HG03571 (cell line): ENCODE results near the gene HCFC1.

Experiments
- ATAC-seq: cut with Tn5 transposase; IDR thresholded peaks from one replicate; pipeline ENCODE4 v1.9.1; 2021; ENCODE audit not compliant: unreplicated experiment

HCFC1 gene

DNA sequence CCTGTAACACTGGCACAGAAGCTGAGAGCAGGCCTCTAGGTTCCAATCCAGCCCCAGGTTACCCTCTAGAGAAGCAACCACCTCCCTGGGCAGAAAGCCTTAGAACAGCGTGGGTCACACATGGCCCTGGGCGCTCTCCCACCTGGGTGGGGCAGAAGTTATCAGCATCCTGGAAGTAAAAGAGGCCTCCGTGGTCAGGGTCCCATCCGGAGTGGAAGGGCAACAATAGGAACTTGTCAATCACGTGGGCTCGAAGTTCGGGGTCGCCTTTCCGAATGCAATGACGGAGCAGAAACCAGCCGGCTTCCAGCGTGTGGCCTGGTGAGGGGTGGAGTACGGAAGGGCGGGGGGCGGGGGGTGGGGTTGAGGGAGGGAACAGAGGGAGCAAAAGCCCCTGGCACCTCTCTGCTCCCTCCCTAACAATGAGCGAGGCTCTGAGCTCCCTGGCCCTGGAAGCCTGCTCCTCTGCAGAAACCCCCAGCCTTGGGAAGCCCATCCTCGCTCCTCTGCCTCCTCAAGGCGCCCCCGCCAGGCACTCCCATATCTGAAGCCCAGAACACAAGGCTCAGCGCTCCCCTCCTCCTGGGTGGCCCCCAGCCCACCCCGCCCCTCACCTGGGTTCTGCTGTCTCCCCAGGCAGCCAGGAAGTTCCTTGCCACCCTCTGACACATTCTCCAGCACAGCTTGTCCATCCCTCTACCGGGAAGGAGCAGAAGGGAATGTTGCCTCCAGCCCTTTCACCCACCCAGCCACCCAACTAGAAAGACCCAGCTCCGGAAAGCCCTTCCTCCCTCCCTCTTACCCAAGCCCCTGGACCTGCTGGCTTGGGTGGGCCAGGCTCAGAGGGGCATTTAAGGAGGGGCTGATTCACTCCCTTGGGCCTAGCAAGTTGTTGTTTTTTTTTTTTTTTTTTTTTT is 30.0 kb downstream of the HCFC1 start:
- ATAC-seq = no peak

- no peak for ATAC-seq
Observed at GRCh38 chrX:153939573-153939972, 32.0 kb downstream of the HCFC1 start.

DNA sequence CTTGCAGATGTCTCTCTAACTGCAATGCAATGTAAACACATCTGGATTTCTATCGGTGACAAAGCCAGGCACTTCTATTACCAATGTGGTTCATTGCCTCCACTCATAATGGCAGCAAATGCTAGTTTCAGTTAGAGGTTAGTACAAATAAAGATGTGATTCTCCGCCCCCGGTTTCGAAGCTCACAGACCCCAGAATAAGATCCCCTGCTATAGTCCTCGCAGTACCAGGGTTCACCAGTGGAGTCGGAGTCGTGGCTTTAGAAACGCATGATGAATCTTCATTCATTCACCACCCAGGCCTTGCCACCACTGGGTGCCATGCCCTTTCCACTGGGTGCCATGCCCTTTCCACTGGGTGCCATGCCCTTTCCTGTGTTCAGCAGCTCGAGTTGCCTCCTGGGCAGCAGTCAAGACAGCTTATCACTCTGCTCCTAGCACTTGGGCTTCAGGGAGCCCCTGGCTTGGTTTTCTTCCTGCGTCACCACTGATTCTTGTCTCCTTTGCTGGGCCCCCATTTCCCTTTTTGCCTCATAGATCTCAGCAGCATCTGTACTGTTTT is 33.3 kb downstream of the HCFC1 start:
- ATAC-seq = no peak

DNA sequence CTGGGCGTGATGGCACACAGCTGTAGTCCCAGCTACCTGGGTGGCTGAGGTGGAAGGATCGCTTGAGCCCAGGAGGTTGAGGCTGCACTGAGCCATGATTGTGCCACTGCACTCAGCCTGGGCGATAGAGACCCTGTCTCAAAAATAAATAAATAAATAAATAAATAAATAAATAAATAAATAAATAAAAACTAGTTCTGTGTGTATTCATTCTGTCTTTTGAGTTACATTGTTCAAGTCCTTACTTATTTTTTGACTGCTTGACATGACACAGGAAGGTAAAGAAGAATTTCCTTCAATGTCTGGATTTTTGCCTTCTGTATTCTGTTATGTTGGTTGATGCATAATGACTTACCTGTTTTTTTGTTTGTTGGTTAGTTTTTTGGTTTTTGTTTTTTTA is 34.6 kb downstream of the HCFC1 start:
- no peak for ATAC-seq

DNA sequence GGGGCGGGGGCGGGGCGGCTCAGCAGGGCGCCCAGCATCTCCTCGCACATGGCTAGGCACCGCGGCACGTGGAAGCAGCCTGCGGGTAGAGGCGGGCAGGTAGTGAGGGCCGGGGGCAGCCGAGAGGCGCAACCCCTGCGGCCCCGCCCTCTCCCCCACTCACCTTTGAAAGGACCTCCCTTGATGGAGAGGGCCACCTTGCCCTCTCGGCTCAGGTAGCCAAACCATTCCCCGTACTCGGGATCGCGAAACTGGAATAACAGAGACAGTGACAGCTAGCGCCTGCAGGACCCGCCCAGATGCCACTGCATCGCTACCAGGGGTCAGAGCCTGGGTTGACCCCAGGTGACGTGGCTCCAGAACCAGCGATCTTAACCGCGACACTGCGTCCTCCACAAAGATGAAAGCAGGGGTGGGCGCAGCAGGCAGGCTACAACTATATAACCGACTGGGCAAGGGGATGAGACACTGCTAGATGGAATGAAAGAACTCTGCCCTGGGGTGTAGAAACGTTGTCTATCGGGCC is 36.2 kb downstream of the HCFC1 start:
- peak; percentile 23 for ATAC-seq

DNA sequence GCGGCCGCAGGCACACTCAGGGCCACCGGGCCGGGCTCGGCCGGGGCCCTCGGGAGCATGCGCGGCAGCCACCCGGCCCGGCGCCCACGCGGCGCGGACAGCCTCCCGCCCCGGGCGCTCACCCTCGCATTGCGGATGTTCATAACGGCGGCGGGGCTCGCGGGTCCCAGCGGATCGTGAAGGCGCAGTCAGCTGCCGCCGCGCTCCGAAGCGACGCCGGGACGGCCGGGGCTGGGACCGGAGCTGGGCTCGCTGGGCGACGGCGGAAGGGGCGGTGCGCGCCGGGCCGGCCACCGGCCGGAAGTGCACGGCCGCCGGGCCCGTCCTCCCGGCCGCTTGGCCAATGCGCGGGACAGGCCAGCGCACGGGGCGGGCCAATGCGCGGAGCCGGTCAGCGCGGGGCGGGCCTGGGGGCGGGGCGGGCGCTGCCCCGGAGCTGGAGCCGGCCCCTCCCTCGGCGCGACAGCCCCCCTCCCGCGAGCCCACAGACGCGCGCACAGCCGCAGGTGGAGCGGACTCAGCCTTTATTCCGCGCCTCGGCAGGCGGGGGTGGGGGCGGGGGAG is 36.8 kb downstream of the HCFC1 start, which contains the start of gene NAA10:
Gene NAA10, minus strand, starts transcription at position 276 of the 564 bp plus-strand sequence. Its CDS starts 133 bp downstream, at position 143.
- peak; percentile 78 for ATAC-seq

DNA sequence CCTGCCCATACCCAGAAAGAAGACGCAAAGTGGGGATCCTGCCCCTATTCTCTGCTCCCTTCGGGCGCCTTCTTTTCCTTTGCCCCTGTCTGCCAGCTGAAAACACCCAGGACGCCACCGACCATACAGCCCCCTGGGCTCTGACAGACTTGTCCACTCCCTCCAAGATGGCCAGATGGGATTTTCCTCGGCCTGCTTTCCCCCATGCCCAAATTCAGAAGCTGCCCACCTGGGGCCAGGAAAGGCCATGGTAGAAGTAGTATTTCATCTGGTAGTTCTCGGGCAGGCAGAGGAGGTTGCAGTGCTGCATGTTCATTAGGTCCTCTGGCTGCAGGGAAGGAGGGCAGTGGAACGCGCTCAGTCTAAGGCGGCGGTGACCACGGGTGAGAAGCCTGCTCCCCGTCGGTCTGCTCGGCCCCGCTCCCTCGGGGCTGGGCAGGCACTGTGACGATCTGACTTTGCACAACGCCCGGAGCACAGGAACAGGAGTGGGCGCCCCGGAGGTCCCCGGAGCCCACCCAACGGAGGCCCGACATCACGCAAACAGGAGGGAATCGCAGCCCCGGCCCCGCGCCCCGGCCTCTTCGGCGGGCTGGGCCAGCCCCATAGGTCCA is 37.4 kb downstream of the HCFC1 start:
- ATAC-seq = peak; percentile 2

- ATAC-seq = no peak
Observed at GRCh38 chrX:153933748-153934147, 37.9 kb downstream of the HCFC1 start.

GRCh38 chrX:153932220-153932915 is 39.2 kb downstream of the HCFC1 start:
- no peak for ATAC-seq

GRCh38 chrX:153931748-153932147 is 39.9 kb downstream of the HCFC1 start:
- no peak for ATAC-seq

GRCh38 chrX:153931151-153931550 is 40.5 kb downstream of the HCFC1 start:
- ATAC-seq = no peak

DNA sequence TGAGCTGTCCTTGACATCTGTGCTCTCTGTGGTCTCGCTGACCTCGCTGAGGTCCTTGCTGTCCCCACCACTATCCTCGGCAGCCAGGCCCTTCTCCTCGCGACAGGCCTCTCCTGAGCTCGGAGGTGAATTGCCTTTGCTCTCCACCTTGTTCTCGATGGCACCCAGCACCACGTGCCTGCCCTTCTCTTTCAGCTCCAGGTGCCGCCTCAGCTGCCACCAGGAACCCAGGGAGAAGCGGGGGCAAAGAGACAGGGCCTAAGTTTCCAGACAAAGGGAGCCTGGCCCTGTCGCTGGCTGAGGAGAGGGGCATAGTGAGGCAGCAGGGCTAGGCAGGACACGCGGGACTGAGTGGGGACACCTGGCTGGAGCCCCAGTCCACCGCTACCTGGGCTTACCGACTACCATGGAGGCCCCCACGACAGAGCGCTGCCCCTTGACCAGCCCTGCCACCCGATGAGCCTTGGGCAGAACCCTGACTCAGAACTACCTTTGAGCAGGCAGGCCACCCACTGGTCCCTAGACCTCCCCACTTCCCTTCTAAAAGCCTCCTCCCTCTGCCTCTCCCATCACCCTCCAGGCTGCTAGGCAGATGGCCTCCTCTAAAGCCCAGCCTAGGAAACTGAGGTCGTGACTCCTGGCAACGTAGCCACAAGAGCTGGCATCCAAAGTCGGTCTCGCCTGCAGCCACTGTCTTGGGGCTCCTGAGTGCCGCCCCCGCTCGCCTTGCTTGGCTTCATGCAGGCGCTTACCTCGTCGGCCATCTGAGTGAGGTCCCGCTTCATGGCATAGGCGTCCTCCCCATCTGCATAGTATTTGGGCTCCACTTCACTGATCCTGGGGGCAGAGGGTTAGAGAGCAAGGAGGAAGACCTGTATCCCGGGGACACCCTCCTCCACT is 41.4 kb downstream of the HCFC1 start:
- ATAC-seq = no peak

GRCh38 chrX:153929576-153929975 is 42.0 kb downstream of the HCFC1 start:
- no peak for ATAC-seq

- no peak for ATAC-seq
Observed at GRCh38 chrX:153928846-153929245, 42.8 kb downstream of the HCFC1 start.

DNA sequence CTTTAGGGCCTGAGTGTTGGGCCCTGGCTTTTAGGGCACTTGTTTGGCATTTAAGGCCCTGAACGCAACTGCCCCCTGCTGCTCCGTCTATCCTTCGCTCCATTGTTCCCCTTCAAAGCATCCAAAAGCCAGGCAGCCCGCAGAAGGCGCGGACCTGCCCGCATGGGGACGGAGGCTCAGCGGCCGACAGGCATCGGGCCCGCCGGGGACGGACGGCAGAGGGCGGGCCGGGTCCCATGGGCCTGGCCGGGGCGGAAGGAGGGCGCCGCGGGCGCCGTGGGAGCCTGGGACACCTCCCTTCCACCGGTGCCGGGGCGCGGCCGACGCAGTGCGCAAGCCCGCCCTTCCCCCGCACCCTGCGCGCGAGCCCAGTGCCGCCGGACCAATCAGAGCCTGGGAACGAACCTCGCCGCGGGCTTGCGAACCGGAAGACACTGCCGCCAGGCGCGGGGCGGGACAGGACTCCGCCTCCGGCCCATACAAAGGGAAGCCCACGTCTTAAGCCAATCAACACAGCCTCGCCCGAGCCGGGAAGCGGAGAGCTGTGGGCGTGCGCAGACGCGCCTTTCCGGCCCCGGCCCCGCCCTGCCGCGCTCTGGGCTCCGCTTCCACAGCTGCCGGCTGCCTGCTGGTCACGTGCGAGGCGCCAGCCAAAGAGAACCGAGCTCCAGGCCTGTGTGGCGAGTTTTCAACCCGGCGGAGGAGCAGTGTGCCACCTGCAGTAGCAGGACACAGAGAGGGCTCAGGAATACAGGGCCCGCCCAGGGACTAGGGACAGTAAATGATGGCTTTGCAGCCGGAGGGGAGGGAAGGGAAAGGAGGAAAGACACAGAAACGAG is 43.5 kb downstream of the HCFC1 start:
- ATAC-seq = peak; percentile 59

DNA sequence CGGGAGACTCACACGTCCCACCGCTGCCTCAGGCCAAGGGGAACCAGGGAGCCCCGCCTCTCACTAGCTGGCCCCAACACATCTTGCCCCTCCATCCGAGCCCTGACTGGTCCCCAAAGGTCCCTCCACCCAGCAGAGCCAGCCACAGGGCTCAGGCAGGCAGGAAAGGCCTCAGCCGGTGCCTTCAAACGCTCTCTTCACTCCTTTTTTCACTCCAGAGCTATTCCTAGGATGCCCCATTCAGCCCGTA is 44.0 kb downstream of the HCFC1 start:
- ATAC-seq = no peak

- peak; percentile 36 for ATAC-seq
Observed at GRCh38 chrX:153926858-153927671, 44.6 kb downstream of the HCFC1 start.

DNA sequence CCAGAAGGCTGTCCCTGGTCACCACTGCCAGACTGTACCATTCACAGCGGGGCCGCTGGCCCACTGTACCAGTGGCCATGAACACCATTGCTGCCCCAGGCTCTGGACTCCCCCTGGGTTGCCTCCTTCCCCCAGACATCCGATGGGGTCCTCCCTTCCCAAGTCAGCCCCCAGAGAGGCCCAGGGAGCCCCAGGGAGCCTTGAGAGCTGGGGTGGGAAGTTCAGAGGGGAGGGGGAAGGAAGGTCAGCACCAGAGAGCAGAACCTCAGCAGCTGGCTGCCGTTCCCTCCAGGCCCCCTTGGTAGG is 45.1 kb downstream of the HCFC1 start:
- ATAC-seq = peak; percentile 4
